Spleen (tissue), 11 donors: ENCODE data around the gene AP3B1. TPM values are rescaled to one million over a fixed set of nuclear protein-coding genes. Genes with fewer than 3 reads are reported as not detected.

Experiments used
- DNase-seq: peaks from one replicate; pipeline ENCODE4 v3.0.0-alpha.2; 2020
- H3K27ac ChIP-seq, 8 donors: fragments of 200-600 bp; sonication (generic) in 7 of 8; 1 replicate in 4 of 8; 2 replicates in 4 of 8; pipeline versions ENCODE4 v1.5.0 to v1.8.0; 2016 to 2021; ENCODE audit warnings: inconsistent platforms in 4 of 8, mild to moderate bottlenecking in 4 of 8, moderate library complexity in 1 of 8
- H3K27me3 ChIP-seq, 7 donors: fragments of 200-600 bp; sonication (generic) in 6 of 7; replicated peaks in 1 of 7; 1 replicate in 4 of 7; 2 replicates in 3 of 7; pipeline versions ENCODE4 v1.5.0 to v1.8.0; 2016 to 2021; ENCODE audit warnings: inconsistent platforms in 3 of 7, mild to moderate bottlenecking in 1 of 7
- H3K36me3 ChIP-seq, 6 donors: fragments of 200-600 bp; sonication (generic) in 5 of 6; 1 replicate in 4 of 6; 2 replicates in 2 of 6; pipeline versions ENCODE4 v1.5.0 to v1.8.0; 2016 to 2021; ENCODE audit warnings: inconsistent platforms in 2 of 6
- H3K4me1 ChIP-seq, 6 donors: fragments of 200-600 bp; sonication (generic) in 5 of 6; 1 replicate in 3 of 6; 2 replicates in 3 of 6; pipeline versions ENCODE4 v1.5.0 to v1.8.0; 2016 to 2021; ENCODE audit warnings: inconsistent platforms in 3 of 6
- H3K4me3 ChIP-seq, 8 donors: fragments of 200-600 bp; sonication (generic) in 7 of 8; 1 replicate in 4 of 8; 2 replicates in 4 of 8; pipeline versions ENCODE4 v1.5.0 to v1.8.0; 2016 to 2021; ENCODE audit warnings: inconsistent platforms in 4 of 8, mild to moderate bottlenecking in 4 of 8, moderate library complexity in 2 of 8
- H3K9me3 ChIP-seq, 8 donors: fragments of 200-600 bp; sonication (generic) in 7 of 8; 1 replicate in 4 of 8; 2 replicates in 4 of 8; pipeline versions ENCODE4 v1.5.0 to v1.8.0; 2016 to 2021; ENCODE audit warnings: inconsistent platforms in 4 of 8
- POLR2A ChIP-seq, 3 donors: fragments of 450-650 bp; IDR thresholded peaks; one replicate each; pipeline ENCODE4 v1.5.1; 2017; ENCODE audit warnings: antibody characterized with exemption in 3 of 3, mild to moderate bottlenecking in 1 of 3
- POLR2AphosphoS5 ChIP-seq, 3 donors: sonication (generic); formaldehyde crosslinking; IDR thresholded peaks; one replicate each; pipeline ENCODE4 v1.5.1; 2017; ENCODE audit warnings: antibody characterized with exemption in 3 of 3
- WGBS, 5 donors: extraction: QIAGEN DNeasy Blood & Tissue Kit in 3 of 5; methylation state at CpG; one replicate each; pipeline versions ENCODE4 v1.1.5 to v1.1.7; 2013 to 2018; 5-methylcytosine and 5-hydroxymethylcytosine counted together
- intact Hi-C: fragments of 100-400 bp; cut with DNase I; formaldehyde crosslinking; loops from one replicate; pipeline ENCODE4 v1.15.0; 2023; ENCODE audit warnings: low total_unique reads
- polyA plus RNA-seq, 3 donors: library from polyadenylated mRNA; stranded (reverse); fragments of 200-250 nt; gene quantifications; one replicate each; pipeline ENCODE4 v1.2.1, GENCODE V29; 2013
- total RNA-seq, 7 donors: library from RNA; depleted of rRNA in 3 of 7; stranded (reverse); fragments of >200 nt in 3 of 7; fragmentation: NEBNext Ultra II Directional in 4 of 7; extraction: Animal tissue kit (Norgen Biotek cat#: 25700) in 4 of 7; gene quantifications; one replicate each; pipeline versions ENCODE4 v1.1.0 to v1.2.1, GENCODE V29; 2016 to 2021
- TF ChIP-seq, protein P1 (sequence below), 11 experiments: fragments of 200-600 bp in 7 of 11; fragments of 450-650 bp in 4 of 11; sonication (generic) in 4 of 11; IDR thresholded peaks in 8 of 11; conservative IDR thresholded peaks in 3 of 11; 1 replicate in 7 of 11; 2 replicates in 4 of 11; pipeline versions ENCODE4 v1.4.0 to v1.8.0; 2016 to 2021; ENCODE audit warnings: antibody characterized with exemption in 11 of 11, inconsistent platforms in 4 of 11, mild to moderate bottlenecking in 1 of 11
- donor health status: healthy with polysubstance abuse.
- donor health status: DM: no; HTN: no; CAD: no; lungs with moderate emphysema.
- donor health status: DM: no; HTN: no; CAD: no.
- donor health status: Bipolar disorder and iron deficiency.
- donor health status: healthy.
- donor health status: DM: no; HTN: no; CAD: no.
- donor health status: DM: yes; HTN: yes; CAD: no.

The AP3B1 gene
- total and polyA plus RNA-seq, 10 donors: 27.9 to 76.2 (median 48.2) TPM

DNA sequence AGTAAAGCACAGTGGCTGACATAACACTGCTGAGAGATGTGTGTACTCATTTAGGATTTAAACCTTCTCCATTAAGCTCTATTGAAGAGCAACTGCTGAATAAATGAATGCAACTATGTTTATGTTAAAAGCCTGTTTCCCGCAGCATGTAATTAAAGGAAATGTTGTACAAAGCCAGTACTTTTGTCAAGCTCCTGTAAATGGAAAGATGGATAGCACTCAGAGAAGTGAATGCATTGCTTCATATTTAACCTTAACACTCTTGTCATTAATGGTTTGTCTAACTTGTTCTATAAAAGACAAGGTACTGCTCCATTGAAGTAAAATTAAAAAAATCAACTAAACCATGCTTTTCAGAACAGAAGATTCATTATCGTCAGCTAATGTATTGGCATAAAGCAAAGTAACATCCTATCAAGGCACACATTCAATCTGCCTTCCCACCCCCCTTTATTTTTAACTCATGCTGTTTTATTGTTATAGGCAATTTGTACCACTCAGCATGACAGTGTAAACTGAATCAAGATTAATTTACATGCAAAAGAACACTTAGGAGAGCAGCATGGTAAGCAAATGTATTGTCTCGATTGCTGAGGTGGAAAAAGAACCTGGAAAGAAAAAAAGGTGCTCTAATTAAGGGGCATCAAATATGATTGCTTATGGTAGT, 277.5 kb downstream of the AP3B1 start:
- H3K4me3 ChIP-seq: no peak overlapping the region
- intact Hi-C loops: no loop called here
- no peaks in the 10 kb centered on the region for H3K27me3 ChIP-seq
- H3K9me3 ChIP-seq: no peaks in the 10 kb centered on the region
- no peaks in the 10 kb centered on the region for H3K4me1 ChIP-seq
- DNase-seq: no peak
- WGBS, 5 donors: 89 to 96% (median 92%) methylated on average over 3 of the region's 3 CpGs
- no peak overlapping the region for H3K27ac ChIP-seq
- TF ChIP-seq POLR2A (IDR thresholded peaks at IDR 0.05) (no peak), POLR2AphosphoS5 (IDR thresholded peaks at IDR 0.05) (no peak)
- TF ChIP-seq, protein P1, sequence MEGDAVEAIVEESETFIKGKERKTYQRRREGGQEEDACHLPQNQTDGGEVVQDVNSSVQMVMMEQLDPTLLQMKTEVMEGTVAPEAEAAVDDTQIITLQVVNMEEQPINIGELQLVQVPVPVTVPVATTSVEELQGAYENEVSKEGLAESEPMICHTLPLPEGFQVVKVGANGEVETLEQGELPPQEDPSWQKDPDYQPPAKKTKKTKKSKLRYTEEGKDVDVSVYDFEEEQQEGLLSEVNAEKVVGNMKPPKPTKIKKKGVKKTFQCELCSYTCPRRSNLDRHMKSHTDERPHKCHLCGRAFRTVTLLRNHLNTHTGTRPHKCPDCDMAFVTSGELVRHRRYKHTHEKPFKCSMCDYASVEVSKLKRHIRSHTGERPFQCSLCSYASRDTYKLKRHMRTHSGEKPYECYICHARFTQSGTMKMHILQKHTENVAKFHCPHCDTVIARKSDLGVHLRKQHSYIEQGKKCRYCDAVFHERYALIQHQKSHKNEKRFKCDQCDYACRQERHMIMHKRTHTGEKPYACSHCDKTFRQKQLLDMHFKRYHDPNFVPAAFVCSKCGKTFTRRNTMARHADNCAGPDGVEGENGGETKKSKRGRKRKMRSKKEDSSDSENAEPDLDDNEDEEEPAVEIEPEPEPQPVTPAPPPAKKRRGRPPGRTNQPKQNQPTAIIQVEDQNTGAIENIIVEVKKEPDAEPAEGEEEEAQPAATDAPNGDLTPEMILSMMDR (IDR thresholded peaks at IDR 0.05 in 8 of 11, conservative IDR thresholded peaks at IDR 0.05 in 3 of 11): no peak
- H3K36me3 ChIP-seq: peaks cover 0 to 49% (median 4%) of the 10 kb centered on the region in 6 donors

GRCh38 chr5:78009937-78010527, 284.5 kb downstream of the AP3B1 start:
- Histone ChIP-seq H3K4me1 (no peaks in the 10 kb centered on the region), H3K9me3 (no peaks in the 10 kb centered on the region), H3K27ac (no peak overlapping the region), H3K36me3 (peaks cover 0 to 24% (median 0%) of the 10 kb centered on the region in 6 donors), H3K4me3 (no peak overlapping the region), H3K27me3 (no peaks in the 10 kb centered on the region)
- TF ChIP-seq POLR2AphosphoS5 (IDR thresholded peaks at IDR 0.05): no peak
- no peak for TF ChIP-seq POLR2A (IDR thresholded peaks at IDR 0.05)
- TF ChIP-seq, protein P1 (IDR thresholded peaks at IDR 0.05 in 8 of 11, conservative IDR thresholded peaks at IDR 0.05 in 3 of 11): no peak
- intact Hi-C loops: loop anchor here (10.0 kb wide), 1 partner anchor 365 kb away; no protein-coding TSS in a partner anchor
- WGBS, 5 donors: 90 to 95% (median 90%) methylated on average over 5 of the region's 5 CpGs
- no peak for DNase-seq

- H3K4me3 ChIP-seq: no peak overlapping the region
- no peak overlapping the region for H3K27ac ChIP-seq
- no peaks in the 10 kb centered on the region for H3K9me3 ChIP-seq
- DNase-seq: no peak
- no peak for TF ChIP-seq POLR2A (IDR thresholded peaks at IDR 0.05)
- TF ChIP-seq, protein P1 (IDR thresholded peaks at IDR 0.05 in 8 of 11, conservative IDR thresholded peaks at IDR 0.05 in 3 of 11): peak in 7 of 11 experiments; percentile 34 to 65 (median 50)
- H3K27me3 ChIP-seq: no peaks in the 10 kb centered on the region
- 39 to 72% (median 57%) methylated on average over 1 of the region's 1 CpG for WGBS, 5 donors
- peaks cover 0 to 7% (median 0%) of the 10 kb centered on the region in 6 donors for H3K4me1 ChIP-seq
- intact Hi-C loops: loop anchor here (10.0 kb wide), 1 partner anchor 364 kb away; no protein-coding TSS in a partner anchor
- H3K36me3 ChIP-seq: peaks cover 0 to 15% (median 0%) of the 10 kb centered on the region in 6 donors
These were observed 286.0 kb downstream of the AP3B1 start for GRCh38 chr5:78008356-78008967.

- H3K4me3 ChIP-seq: no peak overlapping the region
- peaks cover 0 to 19% (median 6%) of the 10 kb centered on the region in 6 donors for H3K36me3 ChIP-seq
- no peaks in the 10 kb centered on the region for H3K27me3 ChIP-seq
- H3K27ac ChIP-seq: no peak overlapping the region
- intact Hi-C loops: loop anchor here (10.0 kb wide), 1 partner anchor 362 kb away; no protein-coding TSS in a partner anchor
- peaks cover 0 to 12% (median 0%) of the 10 kb centered on the region in 6 donors for H3K4me1 ChIP-seq
- 96 to 99% (median 97%) methylated on average over 3 of the region's 3 CpGs for WGBS, 5 donors
- no peaks in the 10 kb centered on the region for H3K9me3 ChIP-seq
- DNase-seq: no peak
- TF ChIP-seq POLR2A (IDR thresholded peaks at IDR 0.05): no peak
- TF ChIP-seq, protein P1 (IDR thresholded peaks at IDR 0.05 in 8 of 11, conservative IDR thresholded peaks at IDR 0.05 in 3 of 11): no peak
- TF ChIP-seq POLR2AphosphoS5 (IDR thresholded peaks at IDR 0.05): no peak
These were observed 287.3 kb downstream of the AP3B1 start for GRCh38 chr5:78007233-78007632.
